Stimulated activated CD4-positive, alpha-beta T cell treated with anti-CD3 and anti-CD28 coated beads, Interleukin-2, amount 100 ng/mL, for 4 hours (primary cell): ENCODE data around the gene TRIM49D1.
"Not testable (repeated sequence)": the region's sequence is repeated elsewhere in the genome, so short reads cannot be mapped to it uniquely, and the experiment has no call there.

Source experiments
- DNase-seq: peaks from one replicate; pipeline ENCODE4 v3.0.0-alpha.2; 2020; ENCODE audit warnings: low read depth

TRIM49D1 gene

GRCh38 chr11:89922195-89922660 is at the start of gene TRIM49D1:
TSS of gene TRIM49D1 (minus strand) at chr11:89922245. CDS start at chr11:89917710, 4,535 bp downstream.
- no peak for DNase-seq

GRCh38 chr11:89965737-89966136 is 43.7 kb upstream of the TRIM49D1 start, which contains the start of gene TRIM64:
TSS of gene TRIM64 (plus strand) at chr11:89966037. CDS start at chr11:89968504, 2,467 bp downstream.
- DNase-seq = not testable (repeated sequence)

GRCh38 chr11:89960833-89961232 is 38.8 kb upstream of the TRIM49D1 start:
- not testable (repeated sequence) for DNase-seq

DNA sequence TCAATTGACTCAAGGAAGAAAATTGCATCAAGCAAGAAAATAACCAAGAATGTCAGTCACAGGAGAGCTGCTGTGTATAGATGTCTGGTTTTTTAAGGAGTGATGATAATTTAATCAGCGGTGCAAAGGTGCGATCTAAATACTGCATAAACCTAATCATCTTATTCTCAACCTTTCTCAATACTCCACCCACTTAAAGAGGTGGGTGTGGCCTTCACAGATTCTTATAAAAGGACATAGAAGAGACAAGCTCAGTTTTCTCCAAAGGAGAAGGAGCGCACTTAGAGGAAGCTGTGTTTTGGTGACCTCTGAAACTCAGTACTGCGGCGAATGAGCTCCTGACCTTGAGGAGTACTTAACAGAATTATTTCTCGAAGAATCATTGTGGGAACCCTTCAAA is 1.7 kb upstream of the TRIM49D1 start, which contains the start of gene TRIM49D2:
TRIM49D2 (plus strand) TSS at position 301 of the 400 bp plus-strand sequence. CDS start 2,698 bp downstream, outside the sequence.
- DNase-seq = not testable (repeated sequence)

DNA sequence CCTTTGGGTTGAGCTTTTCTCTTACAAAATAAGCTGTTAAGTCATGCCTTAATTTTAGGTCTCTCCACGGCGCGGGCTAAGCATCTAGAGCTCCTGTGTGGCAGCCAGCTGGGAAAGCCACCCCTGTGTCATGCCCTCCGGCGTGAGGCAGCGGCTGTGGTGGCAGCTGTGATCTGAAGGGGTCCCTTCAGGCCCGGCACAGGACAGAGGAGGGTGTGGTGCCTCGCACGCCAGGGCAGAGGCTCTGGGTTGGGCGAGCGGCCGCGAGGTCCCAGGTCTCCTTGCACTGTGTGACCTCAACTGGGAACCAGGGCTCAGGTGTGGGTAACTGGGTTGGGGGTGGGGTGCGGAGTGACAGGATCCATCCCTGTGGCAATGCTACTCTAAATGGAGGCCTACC is 21.2 kb downstream of the TRIM49D1 start:
- not testable (repeated sequence) for DNase-seq

GRCh38 chr11:89893245-89893644 is 28.8 kb downstream of the TRIM49D1 start:
- DNase-seq = not testable (repeated sequence)

DNA sequence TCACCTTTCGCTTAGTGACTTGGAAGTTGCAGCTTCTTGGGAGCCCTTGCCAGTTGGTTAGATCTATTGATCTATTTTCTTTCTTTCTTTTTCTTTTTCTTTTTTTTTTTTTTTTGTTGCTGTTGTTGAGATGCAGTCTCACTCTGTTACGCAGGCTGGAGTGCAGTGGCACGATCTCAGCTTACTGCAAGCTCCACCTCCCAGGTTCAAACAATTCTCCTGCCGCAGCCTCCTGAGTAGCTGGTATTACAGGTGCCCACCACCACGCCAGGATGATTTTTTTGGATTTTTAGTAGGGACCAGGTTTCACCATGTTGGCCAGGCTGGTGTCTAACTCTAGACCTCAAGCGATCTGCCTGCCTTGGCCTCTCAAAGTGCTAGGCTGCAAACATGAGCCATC is 44.5 kb downstream of the TRIM49D1 start:
- DNase-seq = not testable (repeated sequence)

GRCh38 chr11:89872588-89872987 is 49.5 kb downstream of the TRIM49D1 start:
- not testable (repeated sequence) for DNase-seq

DNA sequence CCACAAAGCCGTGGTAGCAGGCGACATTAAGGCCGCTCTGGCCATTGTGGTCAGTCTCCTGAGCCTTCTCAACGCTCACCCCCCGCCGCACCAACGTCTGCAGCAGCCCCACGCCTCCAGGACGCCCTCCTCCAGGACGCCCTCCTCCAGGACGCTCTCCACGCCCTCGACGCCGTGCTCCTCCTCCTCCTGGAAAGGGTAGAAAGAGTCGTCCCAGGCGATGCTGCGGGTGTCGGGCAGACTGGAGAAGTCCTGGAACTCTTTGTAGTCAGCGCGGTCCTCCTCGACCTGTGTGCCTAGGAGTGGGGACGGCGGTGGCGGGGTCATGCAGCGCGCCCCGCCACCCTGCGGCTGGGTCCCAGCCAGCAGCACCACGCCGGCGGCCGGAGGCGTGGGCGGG is 56.8 kb downstream of the TRIM49D1 start:
- DNase-seq = not testable (repeated sequence)

DNA sequence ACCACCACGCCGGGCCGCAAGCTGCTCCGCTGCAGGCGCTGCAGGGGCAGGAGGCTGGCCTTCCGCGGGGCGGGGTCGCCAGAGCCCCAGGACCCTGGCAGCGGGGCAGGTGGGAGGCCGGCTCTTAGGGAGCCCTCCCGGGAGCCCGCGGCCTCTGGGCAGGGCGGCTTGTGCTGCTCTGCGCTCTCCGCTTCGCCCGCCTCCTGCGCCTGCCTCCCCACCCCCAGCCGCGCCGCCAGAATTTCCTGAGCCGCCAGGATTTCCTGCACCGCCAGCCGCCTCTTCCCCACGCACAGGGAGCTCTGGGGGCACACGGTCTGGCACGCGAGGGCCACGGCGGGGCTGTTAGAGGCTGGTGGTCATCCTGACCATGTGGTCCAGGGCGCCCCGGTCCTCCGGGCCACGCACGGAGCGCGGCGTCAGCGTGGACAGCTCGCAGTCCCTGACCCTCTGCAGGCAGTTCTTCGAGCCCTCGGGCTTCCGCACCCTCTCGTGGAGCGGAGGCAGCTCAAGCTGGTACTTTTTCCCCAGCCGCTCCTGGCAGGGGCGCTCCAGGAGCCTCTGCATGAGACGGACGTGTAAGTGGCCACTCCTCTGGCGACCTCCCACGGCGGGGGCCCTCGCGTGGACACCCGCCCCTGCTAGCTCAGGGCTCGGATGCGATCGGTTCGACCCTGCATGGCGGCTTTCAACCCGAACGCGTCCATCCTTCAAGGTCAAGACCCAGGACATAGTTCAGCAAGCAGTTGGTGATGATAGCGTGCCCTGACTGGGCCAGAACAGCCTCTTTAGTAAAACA is 57.9 kb downstream of the TRIM49D1 start:
- not testable (repeated sequence) for DNase-seq
